ENCODE measurements around the gene FAM98C. TPM values are rescaled to one million over a fixed set of nuclear protein-coding genes. Genes with fewer than 3 reads are reported as not detected.
A peak's percentile ranks its signal among the peaks of the same experiment; 100 is the strongest.

The FAM98C gene
- total and polyA plus RNA-seq, 2 of the 13 experiments (the other 11 are each of a cell fraction or from before 2014, with no cell fraction given): 10.0 to 11.5 TPM

DNA sequence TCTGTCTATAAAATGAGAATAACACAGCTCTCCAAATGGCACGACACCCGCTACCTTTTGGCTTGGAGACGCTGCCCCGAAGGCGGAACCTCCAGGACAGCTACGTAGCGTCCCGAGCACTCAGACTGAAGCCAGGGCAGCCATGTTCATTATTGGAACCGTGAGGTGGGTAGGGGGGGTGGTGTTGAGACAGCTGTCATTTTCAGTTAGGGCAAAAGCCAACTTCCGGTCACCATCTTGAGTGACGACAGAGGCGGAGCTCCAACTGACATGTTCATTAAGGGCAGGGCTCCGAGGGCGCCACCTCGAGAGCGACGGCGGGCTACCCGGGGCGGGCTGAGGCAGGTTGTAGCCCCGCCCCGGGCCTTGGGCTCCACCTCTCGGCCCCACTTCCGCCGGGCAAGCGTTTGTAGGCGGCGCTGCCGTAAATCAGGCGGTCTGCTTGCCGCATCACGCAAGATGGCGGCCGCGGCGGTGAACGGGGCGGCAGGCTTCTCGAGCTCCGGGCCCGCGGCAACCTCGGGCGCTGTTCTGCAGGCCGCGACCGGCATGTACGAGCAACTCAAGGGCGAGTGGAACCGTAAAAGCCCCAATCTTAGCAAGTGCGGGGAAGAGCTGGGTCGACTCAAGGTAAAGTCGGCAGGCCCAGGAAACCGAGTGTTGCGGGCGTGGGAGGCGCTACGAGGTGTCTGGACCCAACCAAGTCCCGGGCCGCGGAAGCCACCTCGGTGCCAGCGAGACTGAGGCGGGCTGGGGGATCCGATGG is 28.4 kb upstream of the FAM98C start, which contains the start of gene PSMD8 (continued):
- TF ChIP-seq, protein P1, sequence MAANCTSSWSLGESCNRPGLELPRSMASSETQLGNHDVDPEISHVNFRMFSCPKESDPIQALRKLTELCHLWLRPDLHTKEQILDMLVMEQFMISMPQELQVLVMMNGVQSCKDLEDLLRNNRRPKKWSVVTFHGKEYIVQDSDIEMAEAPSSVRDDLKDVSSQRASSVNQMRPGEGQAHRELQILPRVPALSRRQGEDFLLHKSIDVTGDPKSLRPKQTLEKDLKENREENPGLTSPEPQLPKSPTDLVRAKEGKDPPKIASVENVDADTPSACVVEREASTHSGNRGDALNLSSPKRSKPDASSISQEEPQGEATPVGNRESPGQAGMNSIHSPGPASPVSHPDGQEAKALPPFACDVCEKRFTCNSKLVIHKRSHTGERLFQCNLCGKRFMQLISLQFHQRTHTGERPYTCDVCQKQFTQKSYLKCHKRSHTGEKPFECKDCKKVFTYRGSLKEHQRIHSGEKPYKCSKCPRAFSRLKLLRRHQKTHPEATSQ (CRISPR knock-in tag; IDR thresholded peaks at IDR 0.05; ENCODE audit: borderline replicate concordance): peak; percentile 67; the same call in 1 of the 2 replicates
- TF ChIP-seq PTBP1 (IDR thresholded peaks at IDR 0.05; ENCODE audit: low read depth, low read length, poor library complexity, severe bottlenecking) (no peak), ZNF282 (IDR thresholded peaks at IDR 0.05; ENCODE audit: partially characterized antibody) (no peak), NR0B2 (CRISPR knock-in tag; IDR thresholded peaks at IDR 0.05) (peak; percentile 22; the same call in 1 of the 2 replicates), HDAC6 (IDR thresholded peaks at IDR 0.05; ENCODE audit: low read depth, low read length) (no peak), RBM22 (optimal IDR thresholded peaks at IDR 0.05; ENCODE audit: low read length) (no peak), MXD1 (CRISPR knock-in tag; IDR thresholded peaks at IDR 0.05) (peak; percentile 92), ZZZ3 (CRISPR knock-in tag; IDR thresholded peaks at IDR 0.05; ENCODE audit: borderline replicate concordance) (no peak; the same call in 1 of the 2 replicates), RCOR2 (CRISPR knock-in tag; IDR thresholded peaks at IDR 0.05) (peak; percentile 56; the same call in 1 of the 2 replicates), NFIB (CRISPR knock-in tag; IDR thresholded peaks at IDR 0.05; ENCODE audit: borderline replicate concordance) (no peak), ZNF772 (CRISPR knock-in tag; IDR thresholded peaks at IDR 0.05) (peak; percentile 93), TBX2 (CRISPR knock-in tag; IDR thresholded peaks at IDR 0.05; ENCODE audit: borderline replicate concordance) (peak; percentile 92), ZNF350 (CRISPR knock-in tag; IDR thresholded peaks at IDR 0.05; ENCODE audit: borderline replicate concordance, low read depth) (peak; percentile 84), ZNF512 (CRISPR knock-in tag; IDR thresholded peaks at IDR 0.05) (no peak), FOXC1 (CRISPR knock-in tag; IDR thresholded peaks at IDR 0.05; ENCODE audit: borderline replicate concordance) (peak; percentile 82; the same call in 1 of the 2 replicates), ZKSCAN1 (IDR thresholded peaks at IDR 0.05; ENCODE audit: low read length) (no peak)
- TF ChIP-seq, protein P2, sequence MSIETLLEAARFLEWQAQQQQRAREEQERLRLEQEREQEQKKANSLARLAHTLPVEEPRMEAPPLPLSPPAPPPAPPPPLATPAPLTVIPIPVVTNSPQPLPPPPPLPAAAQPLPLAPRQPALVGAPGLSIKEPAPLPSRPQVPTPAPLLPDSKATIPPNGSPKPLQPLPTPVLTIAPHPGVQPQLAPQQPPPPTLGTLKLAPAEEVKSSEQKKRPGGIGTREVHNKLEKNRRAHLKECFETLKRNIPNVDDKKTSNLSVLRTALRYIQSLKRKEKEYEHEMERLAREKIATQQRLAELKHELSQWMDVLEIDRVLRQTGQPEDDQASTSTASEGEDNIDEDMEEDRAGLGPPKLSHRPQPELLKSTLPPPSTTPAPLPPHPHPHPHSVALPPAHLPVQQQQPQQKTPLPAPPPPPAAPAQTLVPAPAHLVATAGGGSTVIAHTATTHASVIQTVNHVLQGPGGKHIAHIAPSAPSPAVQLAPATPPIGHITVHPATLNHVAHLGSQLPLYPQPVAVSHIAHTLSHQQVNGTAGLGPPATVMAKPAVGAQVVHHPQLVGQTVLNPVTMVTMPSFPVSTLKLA (IDR thresholded peaks at IDR 0.05): no peak
- TF ChIP-seq, protein P3, sequence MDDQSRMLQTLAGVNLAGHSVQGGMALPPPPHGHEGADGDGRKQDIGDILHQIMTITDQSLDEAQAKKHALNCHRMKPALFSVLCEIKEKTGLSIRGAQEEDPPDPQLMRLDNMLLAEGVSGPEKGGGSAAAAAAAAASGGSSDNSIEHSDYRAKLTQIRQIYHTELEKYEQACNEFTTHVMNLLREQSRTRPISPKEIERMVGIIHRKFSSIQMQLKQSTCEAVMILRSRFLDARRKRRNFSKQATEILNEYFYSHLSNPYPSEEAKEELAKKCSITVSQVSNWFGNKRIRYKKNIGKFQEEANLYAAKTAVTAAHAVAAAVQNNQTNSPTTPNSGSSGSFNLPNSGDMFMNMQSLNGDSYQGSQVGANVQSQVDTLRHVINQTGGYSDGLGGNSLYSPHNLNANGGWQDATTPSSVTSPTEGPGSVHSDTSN (CRISPR knock-in tag; IDR thresholded peaks at IDR 0.05; ENCODE audit: borderline replicate concordance): peak; percentile 63; the same call in 1 of the 2 replicates
